ENCODE measurements around the gene COL27A1.
"Not testable (repeated sequence)": the region's sequence is repeated elsewhere in the genome, so short reads cannot be mapped to it uniquely, and the experiment has no call there.

DNA sequence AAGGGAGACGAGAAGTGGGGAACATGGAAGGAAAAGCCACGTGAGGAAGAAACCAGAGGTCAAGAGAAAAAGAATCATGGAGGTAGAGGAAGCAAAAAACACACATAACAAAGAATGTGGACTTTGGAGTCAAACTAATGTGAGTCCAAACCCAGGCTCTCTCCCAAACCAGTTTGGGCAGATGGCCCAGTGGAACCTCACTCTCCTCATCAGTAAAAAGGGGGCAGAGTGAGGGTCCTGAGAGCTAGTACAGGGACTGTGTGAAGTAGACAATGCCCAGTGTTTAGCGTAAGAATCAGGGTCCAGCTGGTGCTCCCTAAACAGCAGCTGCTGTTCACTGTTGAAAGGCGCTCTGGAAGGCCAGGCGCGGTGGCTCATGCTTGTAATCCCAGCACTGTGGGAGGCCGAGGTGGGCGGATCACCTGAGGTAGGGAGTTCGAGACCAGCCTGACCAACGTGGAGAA is 173.1 kb downstream of the COL27A1 start:
- TF ChIP-seq, protein P1, sequence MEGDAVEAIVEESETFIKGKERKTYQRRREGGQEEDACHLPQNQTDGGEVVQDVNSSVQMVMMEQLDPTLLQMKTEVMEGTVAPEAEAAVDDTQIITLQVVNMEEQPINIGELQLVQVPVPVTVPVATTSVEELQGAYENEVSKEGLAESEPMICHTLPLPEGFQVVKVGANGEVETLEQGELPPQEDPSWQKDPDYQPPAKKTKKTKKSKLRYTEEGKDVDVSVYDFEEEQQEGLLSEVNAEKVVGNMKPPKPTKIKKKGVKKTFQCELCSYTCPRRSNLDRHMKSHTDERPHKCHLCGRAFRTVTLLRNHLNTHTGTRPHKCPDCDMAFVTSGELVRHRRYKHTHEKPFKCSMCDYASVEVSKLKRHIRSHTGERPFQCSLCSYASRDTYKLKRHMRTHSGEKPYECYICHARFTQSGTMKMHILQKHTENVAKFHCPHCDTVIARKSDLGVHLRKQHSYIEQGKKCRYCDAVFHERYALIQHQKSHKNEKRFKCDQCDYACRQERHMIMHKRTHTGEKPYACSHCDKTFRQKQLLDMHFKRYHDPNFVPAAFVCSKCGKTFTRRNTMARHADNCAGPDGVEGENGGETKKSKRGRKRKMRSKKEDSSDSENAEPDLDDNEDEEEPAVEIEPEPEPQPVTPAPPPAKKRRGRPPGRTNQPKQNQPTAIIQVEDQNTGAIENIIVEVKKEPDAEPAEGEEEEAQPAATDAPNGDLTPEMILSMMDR (IDR thresholded peaks at IDR 0.05 in 2 of 3, conservative IDR thresholded peaks at IDR 0.05 in 1 of 3; ENCODE audit: borderline replicate concordance in 1 of 3, insufficient read depth in 1 of 3, low read depth in 2 of 3, low read length in 2 of 3): not testable (repeated sequence)
- not testable (repeated sequence) for TF ChIP-seq SIN3A (IDR thresholded peaks at IDR 0.05; ENCODE audit: low read depth); RAD21 (IDR thresholded peaks at IDR 0.05; ENCODE audit: low read depth); EZH2 (IDR thresholded peaks at IDR 0.05); POLR2A (IDR thresholded peaks at IDR 0.05; ENCODE audit: borderline replicate concordance, extremely low read depth, insufficient read depth, insufficient read length); POLR2AphosphoS5 (IDR thresholded peaks at IDR 0.05; ENCODE audit: low read depth, low read length); ZNF274 (IDR thresholded peaks at IDR 0.05; ENCODE audit: low read depth, low read length); JUND (IDR thresholded peaks at IDR 0.05); CBX3 (IDR thresholded peaks at IDR 0.05; ENCODE audit: low read depth); EZH2phosphoT487 (IDR thresholded peaks at IDR 0.05; ENCODE audit: borderline replicate concordance); SP1 (IDR thresholded peaks at IDR 0.05; ENCODE audit: low read depth); CEBPB (IDR thresholded peaks at IDR 0.05; ENCODE audit: low read depth)
- TF ChIP-seq, protein P2, sequence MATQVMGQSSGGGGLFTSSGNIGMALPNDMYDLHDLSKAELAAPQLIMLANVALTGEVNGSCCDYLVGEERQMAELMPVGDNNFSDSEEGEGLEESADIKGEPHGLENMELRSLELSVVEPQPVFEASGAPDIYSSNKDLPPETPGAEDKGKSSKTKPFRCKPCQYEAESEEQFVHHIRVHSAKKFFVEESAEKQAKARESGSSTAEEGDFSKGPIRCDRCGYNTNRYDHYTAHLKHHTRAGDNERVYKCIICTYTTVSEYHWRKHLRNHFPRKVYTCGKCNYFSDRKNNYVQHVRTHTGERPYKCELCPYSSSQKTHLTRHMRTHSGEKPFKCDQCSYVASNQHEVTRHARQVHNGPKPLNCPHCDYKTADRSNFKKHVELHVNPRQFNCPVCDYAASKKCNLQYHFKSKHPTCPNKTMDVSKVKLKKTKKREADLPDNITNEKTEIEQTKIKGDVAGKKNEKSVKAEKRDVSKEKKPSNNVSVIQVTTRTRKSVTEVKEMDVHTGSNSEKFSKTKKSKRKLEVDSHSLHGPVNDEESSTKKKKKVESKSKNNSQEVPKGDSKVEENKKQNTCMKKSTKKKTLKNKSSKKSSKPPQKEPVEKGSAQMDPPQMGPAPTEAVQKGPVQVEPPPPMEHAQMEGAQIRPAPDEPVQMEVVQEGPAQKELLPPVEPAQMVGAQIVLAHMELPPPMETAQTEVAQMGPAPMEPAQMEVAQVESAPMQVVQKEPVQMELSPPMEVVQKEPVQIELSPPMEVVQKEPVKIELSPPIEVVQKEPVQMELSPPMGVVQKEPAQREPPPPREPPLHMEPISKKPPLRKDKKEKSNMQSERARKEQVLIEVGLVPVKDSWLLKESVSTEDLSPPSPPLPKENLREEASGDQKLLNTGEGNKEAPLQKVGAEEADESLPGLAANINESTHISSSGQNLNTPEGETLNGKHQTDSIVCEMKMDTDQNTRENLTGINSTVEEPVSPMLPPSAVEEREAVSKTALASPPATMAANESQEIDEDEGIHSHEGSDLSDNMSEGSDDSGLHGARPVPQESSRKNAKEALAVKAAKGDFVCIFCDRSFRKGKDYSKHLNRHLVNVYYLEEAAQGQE (IDR thresholded peaks at IDR 0.05; ENCODE audit: low read depth): not testable (repeated sequence)

Data from HCT116 (cell line).